HEK293 (cell line): ENCODE data around the gene OSBPL1A.

Source experiments
- CTCF ChIA-PET: fragments of 350-600 bp; formaldehyde crosslinking; extraction: SDS; loops from one replicate; lab custom pipeline; 2021; ENCODE audit warnings: antibody characterized with exemption; lab: Yijun Ruan, JAX
- POLR2A ChIA-PET: fragments of 300-600 bp; formaldehyde crosslinking; extraction: SDS; loops from one replicate; lab custom pipeline; 2020; ENCODE audit warnings: antibody characterized with exemption, inconsistent platforms; lab: Yijun Ruan, JAX
- H3K27ac ChIP-seq: fragments of 200-500 bp; sonication (Bioruptor generic); 2 replicates; pipeline ENCODE4 v1.5.1; 2014; ENCODE audit warnings: low read depth, low read length, control low read depth, inconsistent platforms; ENCODE audit errors: extremely low read depth
- H3K36me3 ChIP-seq, 2 experiments: fragments of 200-500 bp in 1 of 2; sonication (Bioruptor generic) in 1 of 2; 1 replicate in 1 of 2; 2 replicates in 1 of 2; pipeline ENCODE4 v1.5.1; 2014 to 2017; ENCODE audit warnings: inconsistent platforms in 2 of 2, low read length in 2 of 2; ENCODE audit not compliant: control insufficient read depth in 2 of 2, insufficient read depth in 1 of 2
- H3K4me1 ChIP-seq: fragments of 200-500 bp; sonication (Bioruptor generic); 2 replicates; pipeline ENCODE4 v1.5.1; 2014; ENCODE audit warnings: mild to moderate bottlenecking, low read length, inconsistent platforms; ENCODE audit not compliant: control insufficient read depth, insufficient read depth
- H3K4me3 ChIP-seq: 2 replicates; pipeline ENCODE4 v1.5.1; 2011; ENCODE audit warnings: low read depth, mild to moderate bottlenecking, control low read depth, low read length, moderate library complexity
- H3K9me3 ChIP-seq: fragments of 200-500 bp; sonication (Bioruptor generic); 2 replicates; pipeline ENCODE4 v1.5.1; 2014; ENCODE audit warnings: low read depth, low read length, inconsistent platforms; ENCODE audit not compliant: control insufficient read depth, insufficient read depth
- FEZF1 ChIP-seq: fragments of 450-650 bp; formaldehyde crosslinking; IDR thresholded peaks from 2 replicates; pipeline ENCODE4 v1.5.1; 2016; ENCODE audit warnings: missing biosample characterization, missing genetic modification characterization
- IKZF3 ChIP-seq: fragments of 450-650 bp; IDR thresholded peaks from 2 replicates; pipeline ENCODE4 v1.5.0; 2018; ENCODE audit warnings: missing biosample characterization, mild to moderate bottlenecking, missing genetic modification characterization, moderate library complexity
- KLF9 ChIP-seq: fragments of 450-650 bp; formaldehyde crosslinking; IDR thresholded peaks from 2 replicates; pipeline ENCODE4 v1.5.1; 2016; ENCODE audit warnings: missing biosample characterization, missing genetic modification characterization, low read depth
- YY1 ChIP-seq: fragments of 450-650 bp; formaldehyde crosslinking; IDR thresholded peaks from 2 replicates; pipeline ENCODE4 v1.5.1; 2018; ENCODE audit warnings: missing biosample characterization, missing genetic modification characterization
- ZNF391 ChIP-seq: fragments of 450-650 bp; formaldehyde crosslinking; IDR thresholded peaks from 2 replicates; pipeline ENCODE4 v1.5.1; 2016; ENCODE audit warnings: low read depth, missing biosample characterization, missing genetic modification characterization, borderline replicate concordance
- ZNF48 ChIP-seq: fragments of 450-650 bp; formaldehyde crosslinking; IDR thresholded peaks from 2 replicates; pipeline ENCODE4 v1.5.1; 2016; ENCODE audit warnings: missing biosample characterization, missing genetic modification characterization
- ZNF561 ChIP-seq: fragments of 450-650 bp; IDR thresholded peaks from 2 replicates; pipeline ENCODE4 v1.5.1; 2018; ENCODE audit warnings: missing biosample characterization, missing genetic modification characterization, borderline replicate concordance
- ZNF596 ChIP-seq: fragments of 450-650 bp; IDR thresholded peaks from 2 replicates; pipeline ENCODE4 v1.5.0; 2018; ENCODE audit warnings: missing biosample characterization, mild to moderate bottlenecking, missing genetic modification characterization, moderate library complexity
- ZNF629 ChIP-seq: fragments of 450-650 bp; formaldehyde crosslinking; IDR thresholded peaks from 2 replicates; pipeline ENCODE4 v1.5.1; 2017; ENCODE audit warnings: missing biosample characterization, missing genetic modification characterization
- TF ChIP-seq, protein P1 (sequence below): fragments of 450-650 bp; IDR thresholded peaks from 2 replicates; pipeline ENCODE4 v1.5.1; 2018; ENCODE audit warnings: missing biosample characterization, missing genetic modification characterization
- TF ChIP-seq, protein P2 (sequence below): fragments of 450-650 bp; formaldehyde crosslinking; IDR thresholded peaks from 2 replicates; pipeline ENCODE4 v1.5.1; 2016; ENCODE audit warnings: missing biosample characterization, missing genetic modification characterization
- TF ChIP-seq, protein P3 (sequence below): fragments of 450-650 bp; formaldehyde crosslinking; IDR thresholded peaks from 2 replicates; pipeline ENCODE4 v1.5.1; 2016; ENCODE audit warnings: missing biosample characterization, missing genetic modification characterization, borderline replicate concordance
- TF ChIP-seq, protein P4 (sequence below): fragments of 450-650 bp; formaldehyde crosslinking; IDR thresholded peaks from 2 replicates; pipeline ENCODE4 v1.5.1; 2016; ENCODE audit warnings: missing biosample characterization, missing genetic modification characterization
- TF ChIP-seq, protein P5 (sequence below): fragments of 450-650 bp; formaldehyde crosslinking; conservative IDR thresholded peaks from 2 replicates; pipeline ENCODE4 v1.5.1; 2016; ENCODE audit warnings: low read depth, missing biosample characterization, missing genetic modification characterization

OSBPL1A gene

DNA sequence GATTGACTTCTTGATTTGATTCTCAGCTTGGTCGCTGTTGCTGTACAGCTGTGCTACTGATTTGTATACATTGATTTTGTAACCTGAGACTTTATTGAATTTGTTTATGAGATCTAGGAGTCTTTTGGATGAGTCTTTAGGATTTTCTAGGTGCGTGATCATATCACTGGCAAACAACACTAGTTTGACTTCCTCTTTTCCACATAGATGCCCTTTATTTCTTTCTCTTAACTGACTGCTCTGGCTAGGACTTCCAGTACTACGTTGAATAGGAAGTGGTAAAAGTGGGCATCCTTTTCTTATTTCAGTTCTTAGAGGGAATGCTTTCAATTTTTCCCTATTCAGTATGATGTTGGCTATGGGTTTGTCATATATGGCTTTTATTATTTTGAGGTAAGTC is 101.3 kb downstream of the OSBPL1A start (continued):
- TF ChIP-seq, protein P1, sequence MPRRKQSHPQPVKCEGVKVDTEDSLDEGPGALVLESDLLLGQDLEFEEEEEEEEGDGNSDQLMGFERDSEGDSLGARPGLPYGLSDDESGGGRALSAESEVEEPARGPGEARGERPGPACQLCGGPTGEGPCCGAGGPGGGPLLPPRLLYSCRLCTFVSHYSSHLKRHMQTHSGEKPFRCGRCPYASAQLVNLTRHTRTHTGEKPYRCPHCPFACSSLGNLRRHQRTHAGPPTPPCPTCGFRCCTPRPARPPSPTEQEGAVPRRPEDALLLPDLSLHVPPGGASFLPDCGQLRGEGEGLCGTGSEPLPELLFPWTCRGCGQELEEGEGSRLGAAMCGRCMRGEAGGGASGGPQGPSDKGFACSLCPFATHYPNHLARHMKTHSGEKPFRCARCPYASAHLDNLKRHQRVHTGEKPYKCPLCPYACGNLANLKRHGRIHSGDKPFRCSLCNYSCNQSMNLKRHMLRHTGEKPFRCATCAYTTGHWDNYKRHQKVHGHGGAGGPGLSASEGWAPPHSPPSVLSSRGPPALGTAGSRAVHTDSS (tag by site-specific recombination): no peak
- TF ChIP-seq, protein P2, sequence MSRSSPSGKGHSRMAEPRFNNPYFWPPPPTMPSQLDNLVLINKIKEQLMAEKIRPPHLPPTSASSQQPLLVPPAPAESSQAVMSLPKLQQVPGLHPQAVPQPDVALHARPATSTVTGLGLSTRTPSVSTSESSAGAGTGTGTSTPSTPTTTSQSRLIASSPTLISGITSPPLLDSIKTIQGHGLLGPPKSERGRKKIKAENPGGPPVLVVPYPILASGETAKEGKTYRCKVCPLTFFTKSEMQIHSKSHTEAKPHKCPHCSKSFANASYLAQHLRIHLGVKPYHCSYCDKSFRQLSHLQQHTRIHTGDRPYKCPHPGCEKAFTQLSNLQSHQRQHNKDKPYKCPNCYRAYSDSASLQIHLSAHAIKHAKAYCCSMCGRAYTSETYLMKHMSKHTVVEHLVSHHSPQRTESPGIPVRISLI (tag by site-specific recombination): no peak
- TF ChIP-seq ZNF629: no peak
- TF ChIP-seq IKZF3 (tag by site-specific recombination): no peak
- TF ChIP-seq, all 188 proteins: peak for 0

DNA sequence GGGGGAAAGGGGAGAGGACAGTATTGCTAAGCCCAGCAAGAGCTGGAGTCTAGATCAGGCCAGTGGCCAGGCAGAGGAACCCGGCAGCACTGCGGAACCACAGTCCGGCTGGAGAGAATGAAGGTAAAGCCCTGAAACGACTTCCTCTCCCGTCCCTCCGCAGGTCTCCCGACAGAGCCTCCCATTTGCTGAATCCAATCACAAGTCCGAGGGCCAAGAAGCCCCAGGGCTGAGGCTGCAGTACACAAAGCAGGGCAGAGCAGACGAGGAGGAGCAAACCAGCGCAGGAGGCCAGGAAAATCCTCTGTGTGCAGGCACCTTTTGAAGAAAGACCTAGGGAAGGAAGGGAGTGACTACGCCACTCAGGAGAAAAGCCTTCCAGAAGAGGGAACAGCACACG is 104.4 kb downstream of the OSBPL1A start:
- CTCF ChIA-PET: no interaction called here
- Histone ChIP-seq H3K36me3 (no peaks in the 10 kb centered on the region), H3K4me3 (no peak overlapping the region), H3K9me3 (no peaks in the 10 kb centered on the region), H3K27ac (no peak overlapping the region)
- TF ChIP-seq ZNF561 (tag by site-specific recombination) (no peak), ZNF48 (tag by site-specific recombination) (no peak), FEZF1 (no peak), ZNF391 (tag by site-specific recombination) (no peak), ZNF596 (tag by site-specific recombination) (no peak), YY1 (tag by site-specific recombination) (no peak), KLF9 (tag by site-specific recombination) (no peak)
- TF ChIP-seq, protein P3, sequence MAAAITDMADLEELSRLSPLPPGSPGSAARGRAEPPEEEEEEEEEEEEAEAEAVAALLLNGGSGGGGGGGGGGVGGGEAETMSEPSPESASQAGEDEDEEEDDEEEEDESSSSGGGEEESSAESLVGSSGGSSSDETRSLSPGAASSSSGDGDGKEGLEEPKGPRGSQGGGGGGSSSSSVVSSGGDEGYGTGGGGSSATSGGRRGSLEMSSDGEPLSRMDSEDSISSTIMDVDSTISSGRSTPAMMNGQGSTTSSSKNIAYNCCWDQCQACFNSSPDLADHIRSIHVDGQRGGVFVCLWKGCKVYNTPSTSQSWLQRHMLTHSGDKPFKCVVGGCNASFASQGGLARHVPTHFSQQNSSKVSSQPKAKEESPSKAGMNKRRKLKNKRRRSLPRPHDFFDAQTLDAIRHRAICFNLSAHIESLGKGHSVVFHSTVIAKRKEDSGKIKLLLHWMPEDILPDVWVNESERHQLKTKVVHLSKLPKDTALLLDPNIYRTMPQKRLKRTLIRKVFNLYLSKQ: no peak
- TF ChIP-seq, protein P4, sequence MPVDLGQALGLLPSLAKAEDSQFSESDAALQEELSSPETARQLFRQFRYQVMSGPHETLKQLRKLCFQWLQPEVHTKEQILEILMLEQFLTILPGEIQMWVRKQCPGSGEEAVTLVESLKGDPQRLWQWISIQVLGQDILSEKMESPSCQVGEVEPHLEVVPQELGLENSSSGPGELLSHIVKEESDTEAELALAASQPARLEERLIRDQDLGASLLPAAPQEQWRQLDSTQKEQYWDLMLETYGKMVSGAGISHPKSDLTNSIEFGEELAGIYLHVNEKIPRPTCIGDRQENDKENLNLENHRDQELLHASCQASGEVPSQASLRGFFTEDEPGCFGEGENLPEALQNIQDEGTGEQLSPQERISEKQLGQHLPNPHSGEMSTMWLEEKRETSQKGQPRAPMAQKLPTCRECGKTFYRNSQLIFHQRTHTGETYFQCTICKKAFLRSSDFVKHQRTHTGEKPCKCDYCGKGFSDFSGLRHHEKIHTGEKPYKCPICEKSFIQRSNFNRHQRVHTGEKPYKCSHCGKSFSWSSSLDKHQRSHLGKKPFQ (tag by site-specific recombination): no peak
- TF ChIP-seq, protein P5, sequence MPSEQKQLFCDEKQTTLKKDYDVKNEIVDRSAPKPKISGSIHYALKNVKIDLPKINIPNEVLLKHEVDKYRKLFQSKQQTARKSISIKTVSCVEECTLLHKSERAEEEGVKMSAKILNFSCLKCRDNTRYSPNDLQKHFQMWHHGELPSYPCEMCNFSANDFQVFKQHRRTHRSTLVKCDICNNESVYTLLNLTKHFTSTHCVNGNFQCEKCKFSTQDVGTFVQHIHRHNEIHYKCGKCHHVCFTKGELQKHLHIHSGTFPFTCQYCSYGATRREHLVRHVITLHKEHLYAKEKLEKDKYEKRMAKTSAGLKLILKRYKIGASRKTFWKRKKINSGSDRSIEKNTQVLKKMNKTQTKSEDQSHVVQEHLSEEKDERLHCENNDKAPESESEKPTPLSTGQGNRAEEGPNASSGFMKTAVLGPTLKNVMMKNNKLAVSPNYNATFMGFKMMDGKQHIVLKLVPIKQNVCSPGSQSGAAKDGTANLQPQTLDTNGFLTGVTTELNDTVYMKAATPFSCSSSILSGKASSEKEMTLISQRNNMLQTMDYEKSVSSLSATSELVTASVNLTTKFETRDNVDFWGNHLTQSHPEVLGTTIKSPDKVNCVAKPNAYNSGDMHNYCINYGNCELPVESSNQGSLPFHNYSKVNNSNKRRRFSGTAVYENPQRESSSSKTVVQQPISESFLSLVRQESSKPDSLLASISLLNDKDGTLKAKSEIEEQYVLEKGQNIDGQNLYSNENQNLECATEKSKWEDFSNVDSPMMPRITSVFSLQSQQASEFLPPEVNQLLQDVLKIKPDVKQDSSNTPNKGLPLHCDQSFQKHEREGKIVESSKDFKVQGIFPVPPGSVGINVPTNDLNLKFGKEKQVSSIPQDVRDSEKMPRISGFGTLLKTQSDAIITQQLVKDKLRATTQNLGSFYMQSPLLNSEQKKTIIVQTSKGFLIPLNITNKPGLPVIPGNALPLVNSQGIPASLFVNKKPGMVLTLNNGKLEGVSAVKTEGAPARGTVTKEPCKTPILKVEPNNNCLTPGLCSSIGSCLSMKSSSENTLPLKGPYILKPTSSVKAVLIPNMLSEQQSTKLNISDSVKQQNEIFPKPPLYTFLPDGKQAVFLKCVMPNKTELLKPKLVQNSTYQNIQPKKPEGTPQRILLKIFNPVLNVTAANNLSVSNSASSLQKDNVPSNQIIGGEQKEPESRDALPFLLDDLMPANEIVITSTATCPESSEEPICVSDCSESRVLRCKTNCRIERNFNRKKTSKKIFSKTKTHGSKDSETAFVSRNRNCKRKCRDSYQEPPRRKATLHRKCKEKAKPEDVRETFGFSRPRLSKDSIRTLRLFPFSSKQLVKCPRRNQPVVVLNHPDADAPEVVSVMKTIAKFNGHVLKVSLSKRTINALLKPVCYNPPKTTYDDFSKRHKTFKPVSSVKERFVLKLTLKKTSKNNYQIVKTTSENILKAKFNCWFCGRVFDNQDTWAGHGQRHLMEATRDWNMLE (tag by site-specific recombination): no peak
- TF ChIP-seq, all 188 proteins: peak for 0
- POLR2A ChIA-PET: no interaction called here
- no peaks in the 10 kb centered on the region for H3K4me1 ChIP-seq
